SJCRH30 (cell line): ENCODE results near the gene CDT1. TPM values are rescaled to one million over a fixed set of nuclear protein-coding genes. Genes with fewer than 3 reads are reported as not detected.

ENCODE experiments used
- DNase-seq, 2 experiments: peaks; one replicate each; pipeline ENCODE4 v3.0.0-alpha.2; 2015 to 2020
- H3K27ac ChIP-seq: fragments of 250-450 bp; sonication (Bioruptor Pico); 2 replicates; pipeline ENCODE4 v1.5.1; 2020; ENCODE audit warnings: mild to moderate bottlenecking, moderate library complexity
- H3K27me3 ChIP-seq: fragments of 250-450 bp; sonication (Bioruptor Pico); 2 replicates; pipeline ENCODE4 v1.5.1; 2020; ENCODE audit warnings: mild to moderate bottlenecking, moderate library complexity
- H3K36me3 ChIP-seq: fragments of 250-450 bp; sonication (Bioruptor Pico); 2 replicates; pipeline ENCODE4 v1.5.1; 2020; ENCODE audit warnings: mild to moderate bottlenecking, moderate library complexity
- H3K4me1 ChIP-seq: fragments of 250-450 bp; sonication (Bioruptor Pico); 2 replicates; pipeline ENCODE4 v1.5.1; 2020; ENCODE audit warnings: mild to moderate bottlenecking, moderate library complexity
- H3K4me3 ChIP-seq: fragments of 250-450 bp; sonication (Bioruptor Pico); 2 replicates; pipeline ENCODE4 v1.5.1; 2020; ENCODE audit warnings: mild to moderate bottlenecking, moderate library complexity
- H3K9me3 ChIP-seq: fragments of 250-450 bp; sonication (Bioruptor Pico); replicated peaks from 2 replicates; pipeline ENCODE4 v1.5.1; 2020; ENCODE audit warnings: mild to moderate bottlenecking, moderate library complexity
- total RNA-seq: library from RNA; depleted of rRNA; stranded (reverse); fragments of >200 nt; shearing (Covaris generic); gene quantifications from 2 replicates; pipeline ENCODE4 v1.2.3, GENCODE V29; 2014

The CDT1 gene
- total RNA-seq, 1 experiment from 2014 or later = 27.2 TPM

DNA sequence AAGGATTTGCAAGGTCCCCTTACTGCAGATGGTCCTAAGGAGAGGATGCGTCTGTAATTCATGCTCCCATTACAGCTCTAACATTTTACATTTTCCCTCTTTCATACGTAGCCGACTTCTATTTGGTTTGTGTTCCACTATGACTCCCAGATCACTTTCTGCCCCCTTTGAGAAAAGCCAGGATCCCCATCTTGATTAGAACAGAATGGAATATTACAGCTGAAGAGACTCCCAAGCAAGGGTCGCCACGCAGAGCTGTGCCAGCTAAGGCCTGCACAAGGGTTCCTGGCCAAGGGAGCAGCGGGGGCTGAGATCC, 3.4 kb upstream of the CDT1 start:
- no peak for DNase-seq
- Histone ChIP-seq H3K4me1 (no peaks in the 10 kb centered on the region), H3K27ac (no peak overlapping the region), H3K27me3 (no peaks in the 10 kb centered on the region), H3K36me3 (peaks cover 9% of the 10 kb centered on the region), H3K4me3 (no peak overlapping the region), H3K9me3 (no peaks in the 10 kb centered on the region)

DNA sequence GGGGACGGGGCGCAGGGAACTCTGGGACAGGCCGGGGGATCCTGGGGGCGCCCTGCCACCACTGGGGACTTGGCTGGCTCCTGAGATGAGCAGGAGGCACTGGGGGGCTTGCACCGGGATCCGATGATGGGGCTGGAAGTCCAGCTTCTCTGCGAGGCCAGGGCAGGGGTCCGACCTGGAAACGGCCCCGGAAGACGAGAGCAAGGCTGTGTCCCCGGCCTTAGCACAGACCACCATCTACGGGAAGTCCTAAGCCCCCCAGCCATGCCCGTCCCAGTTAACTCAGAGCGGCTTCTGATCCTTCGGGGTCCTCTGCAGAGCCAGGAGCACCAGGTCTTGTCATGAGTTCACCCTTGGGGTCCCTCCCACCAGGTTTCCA, 573 bp downstream of the CDT1 start:
- H3K27ac ChIP-seq = peak overlapping the region; percentile 27
- H3K9me3 ChIP-seq = no peaks in the 10 kb centered on the region
- H3K4me1 ChIP-seq = no peaks in the 10 kb centered on the region
- no peak for DNase-seq
- peaks cover 41% of the 10 kb centered on the region for H3K36me3 ChIP-seq
- H3K27me3 ChIP-seq = no peaks in the 10 kb centered on the region
- H3K4me3 ChIP-seq = peak overlapping the region; percentile 59

DNA sequence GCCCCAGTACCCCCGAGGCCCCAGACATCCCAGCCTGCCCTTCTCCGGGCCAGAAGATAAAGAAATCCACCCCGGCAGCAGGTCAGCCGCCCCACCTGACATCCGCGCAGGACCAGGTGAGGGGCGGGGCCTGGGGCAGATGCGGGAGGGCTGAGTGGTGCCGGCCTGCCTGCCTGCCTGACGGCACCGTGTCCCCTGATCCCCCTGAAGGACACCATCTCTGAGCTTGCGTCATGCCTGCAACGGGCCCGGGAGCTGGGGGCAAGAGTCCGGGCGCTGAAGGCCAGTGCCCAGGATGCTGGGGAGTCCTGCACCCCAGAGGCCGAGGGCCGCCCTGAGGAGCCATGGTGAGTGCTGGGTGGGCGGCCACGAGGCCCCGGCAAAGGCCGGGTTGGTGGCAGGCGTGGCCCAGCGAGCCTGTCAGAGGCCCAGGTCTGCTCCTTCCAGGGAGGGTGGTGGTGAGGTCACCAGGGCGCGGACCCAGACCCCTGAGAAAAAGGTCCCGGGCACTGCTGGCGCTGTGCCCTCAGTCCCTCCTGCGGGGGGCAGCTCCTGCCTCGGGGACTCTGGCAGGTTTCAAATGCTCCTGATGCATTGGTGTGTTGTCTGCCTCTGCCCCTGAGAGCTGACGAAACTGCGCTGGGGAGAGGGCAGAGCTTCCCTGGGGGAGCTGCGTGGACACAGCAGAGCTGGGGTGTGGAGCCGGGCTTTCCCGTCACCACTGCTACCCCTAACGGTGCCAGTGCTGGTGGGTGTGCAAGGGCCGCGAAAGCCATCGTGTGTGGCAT, 1.2 kb downstream of the CDT1 start:
- H3K4me3 ChIP-seq = peak overlapping the region; percentile 59
- H3K9me3 ChIP-seq = no peaks in the 10 kb centered on the region
- H3K4me1 ChIP-seq = no peaks in the 10 kb centered on the region
- H3K27me3 ChIP-seq = no peaks in the 10 kb centered on the region
- DNase-seq = no peak
- H3K36me3 ChIP-seq = peaks cover 43% of the 10 kb centered on the region
- H3K27ac ChIP-seq = peak overlapping the region; percentile 27

DNA sequence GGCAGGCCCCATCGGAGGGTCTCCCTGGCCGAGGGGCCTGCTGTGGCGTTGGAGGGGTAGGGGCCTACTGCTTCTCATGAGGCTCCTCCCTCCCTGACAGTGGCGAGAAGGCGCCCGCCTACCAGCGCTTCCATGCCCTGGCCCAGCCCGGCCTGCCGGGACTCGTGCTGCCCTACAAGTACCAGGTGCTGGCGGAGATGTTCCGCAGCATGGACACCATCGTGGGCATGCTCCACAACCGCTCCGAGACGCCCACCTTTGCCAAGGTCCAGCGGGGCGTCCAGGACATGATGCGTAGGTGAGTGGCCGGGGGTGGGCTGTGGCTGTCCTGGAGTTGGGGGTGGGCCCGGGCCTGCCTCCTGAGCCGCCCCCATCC, 1.7 kb downstream of the CDT1 start:
- H3K4me3 ChIP-seq = peak overlapping the region; percentile 59; the same call in 1 of the 2 replicates
- peaks cover 43% of the 10 kb centered on the region for H3K36me3 ChIP-seq
- H3K27me3 ChIP-seq = no peaks in the 10 kb centered on the region
- H3K27ac ChIP-seq = no peak overlapping the region
- DNase-seq = no peak
- H3K9me3 ChIP-seq = no peaks in the 10 kb centered on the region
- 0 out of 2 replicates have a peak, but pooled peaks cover 2% of the 10 kb centered on the region for H3K4me1 ChIP-seq

DNA sequence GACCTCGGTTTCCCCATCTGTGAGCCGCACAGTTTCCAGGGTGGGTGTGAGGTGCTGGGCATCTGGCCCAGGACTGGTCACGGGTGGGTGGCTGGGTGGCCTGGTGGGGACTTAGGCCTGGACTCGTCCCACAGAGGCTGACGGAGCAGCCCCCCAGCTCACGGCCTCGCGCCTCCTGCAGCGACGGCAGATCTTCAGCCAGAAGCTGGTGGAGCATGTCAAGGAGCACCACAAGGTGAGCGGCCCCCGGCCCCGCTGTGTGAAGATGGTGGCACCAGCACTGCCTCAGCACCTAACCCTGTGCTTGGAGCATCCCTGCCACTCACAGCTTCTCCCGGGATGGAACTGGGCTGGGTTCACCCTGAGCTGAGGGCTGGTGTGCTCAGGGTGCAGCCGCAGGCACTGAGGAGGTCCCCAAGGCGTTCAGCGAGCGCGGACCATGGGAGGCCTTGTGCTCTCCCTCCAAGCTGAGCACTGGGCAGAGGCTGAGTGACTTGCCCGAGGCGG, 2.4 kb downstream of the CDT1 start:
- H3K4me1 ChIP-seq = 0 out of 2 replicates have a peak, but pooled peaks cover 2% of the 10 kb centered on the region
- peaks cover 43% of the 10 kb centered on the region for H3K36me3 ChIP-seq

DNA sequence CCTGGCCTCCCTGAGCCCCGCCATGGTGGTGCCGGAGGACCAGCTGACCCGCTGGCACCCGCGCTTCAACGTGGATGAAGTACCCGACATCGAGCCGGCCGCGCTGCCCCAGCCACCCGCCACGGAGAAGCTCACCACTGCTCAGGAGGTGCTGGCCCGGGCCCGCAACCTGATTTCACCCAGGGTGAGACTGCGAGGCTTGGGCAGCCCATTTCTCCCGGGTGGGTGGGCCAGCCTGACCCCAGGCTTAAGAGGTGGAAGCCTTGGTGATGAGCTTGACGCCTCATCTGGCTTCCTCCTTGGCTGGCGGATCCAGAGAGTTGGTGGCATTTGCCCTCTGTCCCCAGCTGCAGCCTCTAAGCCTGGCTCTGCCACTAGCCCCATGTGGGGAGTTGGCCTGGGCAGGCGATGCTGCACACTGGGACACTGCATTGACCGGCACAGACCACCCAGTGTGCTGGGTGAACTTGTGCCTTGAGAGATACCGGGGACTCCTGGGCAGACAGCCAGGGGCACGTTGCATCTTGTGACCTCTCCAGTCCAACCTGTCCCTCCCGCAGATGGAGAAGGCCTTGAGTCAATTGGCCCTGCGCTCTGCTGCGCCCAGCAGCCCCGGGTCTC, 3.0 kb downstream of the CDT1 start:
- Histone ChIP-seq H3K4me1 (0 out of 2 replicates have a peak, but pooled peaks cover 2% of the 10 kb centered on the region), H3K36me3 (peaks cover 43% of the 10 kb centered on the region), H3K27me3 (no peaks in the 10 kb centered on the region), H3K4me3 (no peak overlapping the region), H3K27ac (no peak overlapping the region), H3K9me3 (no peaks in the 10 kb centered on the region)
- no peak for DNase-seq

More for the DNA sequence above, 2.4 kb downstream of the CDT1 start:
- Histone ChIP-seq H3K4me3 (no peak overlapping the region), H3K27me3 (no peaks in the 10 kb centered on the region), H3K9me3 (no peaks in the 10 kb centered on the region), H3K27ac (no peak overlapping the region)
- no peak for DNase-seq

DNA sequence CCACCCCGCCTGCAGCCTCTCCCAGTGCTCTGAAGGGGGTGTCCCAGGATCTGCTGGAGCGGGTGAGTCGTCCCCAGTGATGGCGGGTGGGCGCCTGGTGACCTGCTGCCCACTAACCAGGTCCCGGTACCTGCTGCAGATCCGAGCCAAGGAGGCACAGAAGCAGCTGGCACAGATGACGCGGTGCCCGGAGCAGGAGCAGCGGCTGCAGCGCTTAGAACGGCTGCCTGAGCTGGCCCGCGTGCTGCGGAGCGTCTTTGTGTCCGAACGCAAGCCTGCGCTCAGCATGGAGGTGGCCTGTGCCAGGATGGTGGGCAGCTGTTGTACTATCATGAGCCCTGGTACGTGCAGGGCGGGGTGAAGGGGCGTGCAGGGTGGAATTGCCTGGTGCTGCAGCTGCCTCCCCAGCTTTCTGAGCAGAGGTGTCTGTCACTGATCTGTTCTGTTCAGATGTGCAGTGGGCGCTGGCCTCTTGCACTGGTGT, 3.6 kb downstream of the CDT1 start:
- H3K36me3 ChIP-seq = peaks cover 43% of the 10 kb centered on the region
- no peak for DNase-seq
- no peaks in the 10 kb centered on the region for H3K27me3 ChIP-seq
- H3K27ac ChIP-seq = no peak overlapping the region
- no peaks in the 10 kb centered on the region for H3K9me3 ChIP-seq
- 0 out of 2 replicates have a peak, but pooled peaks cover 2% of the 10 kb centered on the region for H3K4me1 ChIP-seq
- H3K4me3 ChIP-seq = no peak overlapping the region

DNA sequence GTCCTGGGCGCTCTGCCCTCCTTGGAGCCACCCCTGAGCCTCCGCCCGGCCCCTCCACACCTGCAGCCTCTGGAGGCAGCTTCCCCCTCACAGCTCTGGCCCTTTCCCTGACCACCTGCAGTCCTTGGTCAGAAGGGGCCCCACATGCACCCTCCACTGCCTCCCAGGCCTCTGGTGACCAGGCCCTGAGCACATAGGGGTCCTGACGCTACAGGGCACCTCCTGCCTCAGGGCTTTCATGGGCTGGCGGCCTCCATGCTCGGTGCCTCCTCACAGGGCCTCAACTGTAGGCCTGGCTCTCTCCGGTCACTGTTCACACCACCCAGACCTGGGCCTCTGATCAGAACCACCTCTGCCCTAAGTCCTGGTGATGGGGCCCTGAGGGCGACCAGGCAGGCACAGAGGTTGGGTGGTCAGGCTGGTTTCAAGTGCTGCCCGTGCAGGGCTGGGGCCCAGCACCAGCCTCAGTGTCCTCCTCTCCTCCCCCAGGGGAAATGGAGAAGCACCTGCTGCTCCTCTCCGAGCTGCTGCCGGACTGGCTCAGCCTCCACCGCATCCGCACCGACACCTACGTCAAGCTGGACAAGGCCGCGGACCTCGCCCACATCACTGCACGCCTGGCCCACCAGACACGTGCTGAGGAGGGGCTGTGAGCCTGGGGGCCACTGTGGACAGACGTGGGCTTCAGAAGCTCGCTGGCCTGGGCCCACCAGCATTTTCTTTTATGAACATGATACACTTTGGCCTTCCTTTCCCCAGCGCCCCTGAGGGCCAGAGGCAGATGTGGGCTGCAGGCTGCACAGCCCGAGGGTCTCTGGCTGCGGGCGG, 4.3 kb downstream of the CDT1 start:
- Histone ChIP-seq H3K9me3 (no peaks in the 10 kb centered on the region), H3K27ac (no peak overlapping the region), H3K4me3 (no peak overlapping the region), H3K4me1 (0 out of 2 replicates have a peak, but pooled peaks cover 2% of the 10 kb centered on the region), H3K36me3 (peaks cover 43% of the 10 kb centered on the region), H3K27me3 (no peaks in the 10 kb centered on the region)
- no peak for DNase-seq

DNA sequence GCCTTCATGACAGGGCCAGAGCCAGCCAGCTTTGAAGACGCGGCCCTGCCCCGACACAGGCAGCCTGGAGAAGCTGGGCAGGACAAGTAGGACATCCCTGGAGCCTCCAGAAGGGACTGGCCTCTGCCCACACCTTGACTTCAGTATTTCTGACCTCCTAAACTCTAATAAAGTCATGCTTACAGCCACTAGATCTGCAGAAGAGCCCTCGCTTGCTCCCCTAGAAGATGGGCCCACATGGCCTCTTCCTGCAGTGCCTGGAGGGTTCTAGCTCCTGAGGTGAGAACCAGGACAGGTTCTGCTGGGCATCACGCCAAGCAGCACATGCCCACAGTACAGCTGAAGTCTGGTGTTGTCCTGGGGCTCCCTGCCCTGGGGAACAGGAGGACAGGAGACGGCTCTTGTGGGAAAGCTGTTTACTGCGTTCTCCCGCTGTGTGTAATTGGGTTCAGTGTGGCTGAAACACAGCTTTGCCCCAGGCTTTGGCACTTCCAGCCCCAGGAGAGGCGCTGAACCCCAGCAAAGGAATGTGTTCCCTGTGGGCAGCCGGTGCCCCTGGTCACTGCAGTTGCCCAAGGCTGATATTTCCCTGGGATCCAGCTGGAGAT, 5.6 kb downstream of the CDT1 start:
- no peak overlapping the region for H3K27ac ChIP-seq
- no peaks in the 10 kb centered on the region for H3K27me3 ChIP-seq
- DNase-seq = no peak
- H3K36me3 ChIP-seq = peaks cover 43% of the 10 kb centered on the region
- 0 out of 2 replicates have a peak, but pooled peaks cover 2% of the 10 kb centered on the region for H3K4me1 ChIP-seq
- H3K9me3 ChIP-seq = no peaks in the 10 kb centered on the region
- H3K4me3 ChIP-seq = no peak overlapping the region

DNA sequence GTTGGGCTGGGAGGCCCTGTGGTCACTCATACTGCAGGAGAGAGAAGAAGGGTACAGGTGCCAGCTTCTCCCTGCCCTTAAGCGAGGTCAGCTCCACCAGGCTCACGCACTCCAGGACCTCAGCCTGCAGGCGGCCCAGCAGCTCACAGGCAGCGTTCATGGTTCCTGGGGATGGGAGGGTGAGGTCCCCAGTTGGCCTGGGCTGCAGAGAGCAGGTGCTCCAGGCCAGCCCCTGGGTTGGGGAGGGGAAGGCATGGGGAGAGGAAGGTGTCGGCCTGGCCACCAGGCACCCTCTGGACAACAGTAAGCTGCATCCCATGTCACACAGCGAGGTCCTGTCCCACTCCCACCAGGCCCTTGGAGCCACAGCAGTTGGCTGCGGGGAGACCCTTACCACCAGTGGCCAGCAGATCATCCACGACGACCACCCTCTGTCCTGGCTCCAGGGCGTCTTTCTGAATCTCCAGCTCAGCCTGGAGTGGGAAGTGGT, 6.1 kb downstream of the CDT1 start:
- H3K27me3 ChIP-seq = no peaks in the 10 kb centered on the region
- H3K9me3 ChIP-seq = no peaks in the 10 kb centered on the region
- peak in 1 of 2 experiments; percentile 27 for DNase-seq
- no peak overlapping the region for H3K4me3 ChIP-seq
- H3K27ac ChIP-seq = no peak overlapping the region
- 0 out of 2 replicates have a peak, but pooled peaks cover 2% of the 10 kb centered on the region for H3K4me1 ChIP-seq
- H3K36me3 ChIP-seq = peaks cover 40% of the 10 kb centered on the region

DNA sequence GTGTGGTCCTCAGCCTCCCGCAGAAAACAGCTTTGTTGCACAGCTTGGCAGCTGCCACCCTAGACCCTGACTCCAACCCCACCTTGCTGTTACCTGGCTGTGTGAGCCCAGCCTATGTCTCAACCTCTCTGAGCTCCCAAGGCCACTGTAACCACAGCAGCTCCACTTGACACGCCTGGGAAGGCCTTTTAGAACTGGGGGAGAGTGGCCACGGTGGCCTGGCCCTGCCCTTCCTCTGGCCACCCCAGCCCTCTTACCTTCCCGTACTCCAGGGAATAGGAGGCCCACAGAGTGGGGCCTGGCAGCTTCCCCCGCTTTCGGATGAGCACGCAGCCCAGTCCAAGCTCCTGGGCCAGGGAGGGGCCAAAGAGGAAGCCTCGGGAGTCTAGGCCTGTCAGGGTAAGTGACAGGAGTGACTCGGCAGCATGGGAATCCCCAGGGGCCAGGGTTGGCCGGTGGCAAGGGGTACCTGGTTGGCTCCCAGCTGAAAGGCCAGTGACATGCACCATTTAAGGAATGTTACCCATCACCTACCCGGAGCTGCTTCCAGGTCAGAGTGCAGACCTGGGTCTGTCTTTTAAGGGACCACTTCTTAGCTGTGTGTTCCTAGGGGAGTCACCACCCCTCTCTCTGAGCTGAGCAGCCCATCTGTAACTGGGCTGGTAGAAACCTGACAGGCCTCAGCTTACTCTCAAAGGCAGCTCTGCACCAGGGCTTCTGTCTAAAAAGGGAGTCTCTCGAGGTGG, 6.8 kb downstream of the CDT1 start:
- Histone ChIP-seq H3K4me1 (0 out of 2 replicates have a peak, but pooled peaks cover 2% of the 10 kb centered on the region), H3K27me3 (no peaks in the 10 kb centered on the region), H3K36me3 (peaks cover 34% of the 10 kb centered on the region), H3K27ac (no peak overlapping the region; the same call in 1 of the 2 replicates), H3K4me3 (peak overlapping the region; percentile 70), H3K9me3 (no peaks in the 10 kb centered on the region)
- DNase-seq = no peak

DNA sequence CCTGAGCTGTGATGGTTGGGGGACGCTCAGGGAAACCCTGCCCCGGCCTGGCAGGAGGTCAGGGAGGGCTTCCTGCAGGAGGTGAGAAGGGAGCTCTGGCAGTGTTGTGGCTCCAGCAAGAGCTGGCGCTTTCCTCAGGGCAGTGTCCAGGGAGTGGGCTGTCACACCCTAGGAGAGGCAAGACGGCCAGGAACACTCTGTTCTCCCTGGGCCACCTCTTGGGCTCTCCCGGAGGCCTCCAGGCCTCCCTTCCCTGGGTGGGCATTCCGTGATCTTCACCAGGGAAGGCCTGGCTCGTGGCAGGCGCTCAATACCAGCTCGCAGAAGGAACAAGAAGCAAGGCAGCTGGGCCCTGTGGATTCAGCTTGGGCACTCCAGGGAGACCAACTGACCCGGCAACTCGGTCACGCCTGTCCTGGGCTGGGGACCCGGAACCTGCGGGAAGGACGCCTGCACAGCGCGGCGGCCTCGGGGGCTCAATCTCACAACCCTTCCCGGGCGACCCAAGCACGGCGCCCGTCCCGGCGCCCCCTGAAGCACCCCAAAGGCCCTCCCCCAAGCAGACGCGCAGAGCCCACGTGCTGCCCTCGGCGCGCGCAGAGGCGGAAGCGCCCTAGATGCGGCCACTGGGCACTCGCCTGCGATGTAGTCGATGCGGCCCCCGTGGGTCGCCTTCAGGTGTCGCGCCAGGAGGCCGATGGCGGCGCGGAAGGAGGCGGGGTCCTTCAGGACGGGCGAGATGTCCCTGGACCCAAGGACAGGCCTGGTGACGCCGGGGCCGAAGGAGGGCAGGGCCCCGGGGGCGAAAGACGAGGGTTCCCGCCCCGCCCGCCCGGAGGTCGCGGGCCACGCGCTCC, 7.6 kb downstream of the CDT1 start:
- Histone ChIP-seq H3K36me3 (peaks cover 27% of the 10 kb centered on the region), H3K27ac (peak overlapping the region; percentile 81), H3K4me3 (peak overlapping the region; percentile 70), H3K9me3 (no peaks in the 10 kb centered on the region), H3K4me1 (0 out of 2 replicates have a peak, but pooled peaks cover 2% of the 10 kb centered on the region), H3K27me3 (no peaks in the 10 kb centered on the region)
- DNase-seq = peak; percentile 72 to 80
